MCF 10A (cell line): ENCODE data around the gene PYM1. TPM values are rescaled to one million over a fixed set of nuclear protein-coding genes. Genes with fewer than 3 reads are reported as not detected.
"Not testable (repeated sequence)": the region's sequence is repeated elsewhere in the genome, so short reads cannot be mapped to it uniquely, and the experiment has no call there.

Experiments
- BruUV-seq: library from RNA; stranded (reverse); fragments of 400-500 nt; replicated peaks from 2 replicates; lab custom pipeline; 2021; lab: Mats Ljungman, UMichigan
- CTCF ChIA-PET: fragments of 300-600 bp; sonication (Branson Sonifier 250); formaldehyde crosslinking; extraction: SDS; loops from one replicate; lab custom pipeline; 2021; ENCODE audit warnings: antibody characterized with exemption, inconsistent platforms; lab: Yijun Ruan, JAX
- POLR2A ChIA-PET: fragments of 300-600, 350-650 bp; sonication (Branson Sonifier 250); formaldehyde crosslinking; extraction: SDS; loops from one replicate; lab custom pipeline; 2020; ENCODE audit warnings: antibody characterized with exemption, inconsistent platforms; lab: Yijun Ruan, JAX
- DNase-seq: peaks from one replicate; pipeline ENCODE4 v3.0.0-alpha.2; 2018; ENCODE audit not compliant: unreplicated experiment
- H3K27ac Mint-ChIP-seq: one replicate; pipeline ENCODE4 v1.8.0; 2022; ENCODE audit warnings: mild to moderate bottlenecking, low read depth, mixed read lengths; ENCODE audit not compliant: unreplicated experiment
- H3K27me3 Mint-ChIP-seq: one replicate; pipeline ENCODE4 v1.8.0; 2022; ENCODE audit warnings: mixed read lengths; ENCODE audit not compliant: insufficient read depth, unreplicated experiment
- H3K36me3 Mint-ChIP-seq: one replicate; pipeline ENCODE4 v1.8.0; 2022; ENCODE audit warnings: mild to moderate bottlenecking, moderate library complexity, mixed read lengths; ENCODE audit not compliant: insufficient read depth, unreplicated experiment
- H3K4me1 Mint-ChIP-seq: one replicate; pipeline ENCODE4 v1.8.0; 2022; ENCODE audit warnings: mixed read lengths; ENCODE audit not compliant: insufficient read depth, unreplicated experiment
- H3K4me3 Mint-ChIP-seq: one replicate; pipeline ENCODE4 v1.8.0; 2022; ENCODE audit warnings: mild to moderate bottlenecking, moderate library complexity, mixed read lengths; ENCODE audit not compliant: unreplicated experiment
- H3K9me3 Mint-ChIP-seq: one replicate; pipeline ENCODE4 v1.8.0; 2022; ENCODE audit warnings: mixed read lengths; ENCODE audit not compliant: unreplicated experiment
- CTCF ChIP-seq: fragments of 200-600 bp; IDR thresholded peaks from one replicate; pipeline ENCODE4 v1.8.0; 2022; ENCODE audit warnings: antibody characterized with exemption, mild to moderate bottlenecking; ENCODE audit not compliant: unreplicated experiment
- intact Hi-C: fragments of 100-400 bp; cut with micrococcal nuclease; formaldehyde crosslinking; loops from 2 replicates; pipeline ENCODE4 v1.14.1; 2022
- total RNA-seq: library from RNA; stranded (reverse); gene quantifications from 2 replicates; pipeline ENCODE4 v1.2.3, GENCODE V29; 2022

The PYM1 gene
- total RNA-seq, 1 experiment from 2014 or later, result 56.5 TPM

- POLR2A ChIA-PET, result interaction anchor here (0.7 to 0.9 kb wide), 2 partner anchors 15 to 247 kb away, joined by 3 read pairs; no protein-coding TSS in a partner anchor
- Mint-ChIP-seq H3K27ac (no peak overlapping the region), H3K36me3 (no peaks in the 10 kb centered on the region), H3K4me3 (no peak overlapping the region), H3K27me3 (no peaks in the 10 kb centered on the region), H3K4me1 (no peaks in the 10 kb centered on the region), H3K9me3 (no peaks in the 10 kb centered on the region)
- no peak for TF ChIP-seq CTCF
- DNase-seq, result no peak
- CTCF ChIA-PET, result interaction anchor here (0.5 to 1.2 kb wide), 4 partner anchors 19 to 137 kb away, joined by 3 to 4 read pairs (median 4); no protein-coding TSS in a partner anchor
- intact Hi-C loops, result no loop called here
- no TSS peak for BruUV-seq
Measured at GRCh38 chr12:55865327-55865726, 62.4 kb downstream of the PYM1 start.

- H3K9me3 Mint-ChIP-seq, H3K27ac Mint-ChIP-seq, H3K36me3 Mint-ChIP-seq, BruUV-seq, H3K4me3 Mint-ChIP-seq, H3K4me1 Mint-ChIP-seq, POLR2A ChIA-PET, intact Hi-C loops, DNase-seq, H3K27me3 Mint-ChIP-seq: not testable (repeated sequence)
- CTCF ChIA-PET, result interaction anchor here (0.6 kb wide), 1 partner anchor 300 kb away, joined by 3 read pairs; no protein-coding TSS in a partner anchor
Measured at GRCh38 chr12:55862931-55863330, 64.8 kb downstream of the PYM1 start.

GRCh38 chr12:55862286-55862685 lies 65.4 kb downstream of the PYM1 start:
- no peaks in the 10 kb centered on the region for H3K9me3 Mint-ChIP-seq
- no peaks in the 10 kb centered on the region for H3K36me3 Mint-ChIP-seq
- H3K4me1 Mint-ChIP-seq, result no peaks in the 10 kb centered on the region
- no peak overlapping the region for H3K4me3 Mint-ChIP-seq
- POLR2A ChIA-PET, result no interaction called here
- H3K27ac Mint-ChIP-seq, result no peak overlapping the region
- intact Hi-C loops, result no loop called here
- H3K27me3 Mint-ChIP-seq, result no peaks in the 10 kb centered on the region
- no peak for DNase-seq
- TF ChIP-seq CTCF, result no peak
- CTCF ChIA-PET, result interaction anchor here (0.6 kb wide), 1 partner anchor 301 kb away, joined by 3 read pairs; no protein-coding TSS in a partner anchor
- BruUV-seq, result no TSS peak

- Mint-ChIP-seq H3K9me3 (no peaks in the 10 kb centered on the region), H3K27me3 (no peaks in the 10 kb centered on the region), H3K27ac (no peak overlapping the region), H3K4me1 (no peaks in the 10 kb centered on the region), H3K36me3 (no peaks in the 10 kb centered on the region), H3K4me3 (no peak overlapping the region)
- intact Hi-C loops, result no loop called here
- no TSS peak for BruUV-seq
- TF ChIP-seq CTCF, result no peak
- ChIA-PET CTCF (no interaction called here), POLR2A (no interaction called here)
- no peak for DNase-seq
Measured at GRCh38 chr12:55861871-55862270, 65.8 kb downstream of the PYM1 start.

GRCh38 chr12:55861396-55861795 lies 66.3 kb downstream of the PYM1 start:
- Mint-ChIP-seq H3K4me3 (no peak overlapping the region), H3K27ac (no peak overlapping the region), H3K4me1 (no peaks in the 10 kb centered on the region), H3K36me3 (no peaks in the 10 kb centered on the region), H3K9me3 (no peaks in the 10 kb centered on the region), H3K27me3 (no peaks in the 10 kb centered on the region)
- ChIA-PET POLR2A (no interaction called here), CTCF (interaction anchor here (0.6 to 0.7 kb wide), 2 partner anchors 13 to 134 kb away, joined by 3 read pairs; no protein-coding TSS in a partner anchor)
- no peak for DNase-seq
- BruUV-seq, result no TSS peak
- intact Hi-C loops, result no loop called here
- TF ChIP-seq CTCF, result no peak
